ENCODE data around the gene NAIF1.
"Not testable (repeated sequence)": the region's sequence is repeated elsewhere in the genome, so short reads cannot be mapped to it uniquely, and the experiment has no call there.

NAIF1 gene, protein sequence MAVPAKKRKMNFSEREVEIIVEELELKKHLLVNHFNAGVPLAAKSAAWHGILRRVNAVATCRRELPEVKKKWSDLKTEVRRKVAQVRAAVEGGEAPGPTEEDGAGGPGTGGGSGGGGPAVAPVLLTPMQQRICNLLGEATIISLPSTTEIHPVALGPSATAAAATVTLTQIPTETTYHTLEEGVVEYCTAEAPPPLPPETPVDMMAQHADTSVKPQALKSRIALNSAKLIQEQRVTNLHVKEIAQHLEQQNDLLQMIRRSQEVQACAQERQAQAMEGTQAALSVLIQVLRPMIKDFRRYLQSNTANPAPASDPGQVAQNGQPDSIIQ

DNA sequence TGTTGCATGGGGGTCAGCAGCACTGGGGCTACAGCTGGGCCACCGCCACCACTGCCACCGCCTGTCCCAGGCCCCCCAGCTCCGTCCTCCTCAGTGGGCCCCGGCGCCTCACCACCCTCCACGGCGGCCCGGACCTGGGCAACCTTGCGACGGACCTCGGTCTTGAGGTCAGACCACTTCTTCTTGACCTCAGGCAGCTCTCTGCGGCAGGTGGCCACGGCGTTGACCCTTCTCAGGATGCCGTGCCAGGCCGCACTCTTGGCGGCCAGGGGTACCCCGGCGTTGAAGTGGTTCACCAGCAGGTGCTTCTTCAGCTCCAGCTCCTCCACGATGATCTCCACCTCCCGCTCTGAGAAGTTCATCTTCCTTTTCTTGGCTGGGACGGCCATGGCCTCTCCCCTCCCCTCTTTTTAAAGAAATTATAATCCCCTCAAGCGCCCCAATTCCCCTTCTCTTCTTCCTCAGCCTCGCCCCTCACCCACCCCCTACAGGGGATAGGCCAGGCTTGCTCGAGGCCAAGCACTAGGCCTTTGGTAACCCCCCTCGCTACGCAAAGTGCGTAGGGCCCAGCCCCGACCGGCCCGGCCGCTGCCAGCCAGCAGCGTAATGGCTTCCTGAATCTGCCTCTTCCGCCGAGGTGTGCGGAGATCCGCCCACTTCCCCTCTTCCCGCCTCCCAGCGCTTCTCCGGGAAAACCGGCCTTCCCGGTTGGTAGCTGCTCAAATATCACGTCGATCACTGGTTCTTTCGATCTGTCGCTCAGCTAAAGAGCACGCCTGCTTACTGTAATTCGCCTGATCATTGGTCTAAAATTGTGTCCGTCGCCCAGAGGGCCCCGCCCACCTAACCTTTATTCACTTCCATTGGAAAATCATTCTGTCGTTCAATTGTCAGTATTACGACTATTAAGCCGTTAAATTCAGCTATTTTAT, at the start of gene NAIF1:
TSS of gene NAIF1 (minus strand) at position 608 of the 932 bp plus-strand sequence. CDS start at position 389, 219 bp downstream.
- H3K4me1 Mint-ChIP-seq: peaks cover 45% of the 10 kb centered on the region

DNA sequence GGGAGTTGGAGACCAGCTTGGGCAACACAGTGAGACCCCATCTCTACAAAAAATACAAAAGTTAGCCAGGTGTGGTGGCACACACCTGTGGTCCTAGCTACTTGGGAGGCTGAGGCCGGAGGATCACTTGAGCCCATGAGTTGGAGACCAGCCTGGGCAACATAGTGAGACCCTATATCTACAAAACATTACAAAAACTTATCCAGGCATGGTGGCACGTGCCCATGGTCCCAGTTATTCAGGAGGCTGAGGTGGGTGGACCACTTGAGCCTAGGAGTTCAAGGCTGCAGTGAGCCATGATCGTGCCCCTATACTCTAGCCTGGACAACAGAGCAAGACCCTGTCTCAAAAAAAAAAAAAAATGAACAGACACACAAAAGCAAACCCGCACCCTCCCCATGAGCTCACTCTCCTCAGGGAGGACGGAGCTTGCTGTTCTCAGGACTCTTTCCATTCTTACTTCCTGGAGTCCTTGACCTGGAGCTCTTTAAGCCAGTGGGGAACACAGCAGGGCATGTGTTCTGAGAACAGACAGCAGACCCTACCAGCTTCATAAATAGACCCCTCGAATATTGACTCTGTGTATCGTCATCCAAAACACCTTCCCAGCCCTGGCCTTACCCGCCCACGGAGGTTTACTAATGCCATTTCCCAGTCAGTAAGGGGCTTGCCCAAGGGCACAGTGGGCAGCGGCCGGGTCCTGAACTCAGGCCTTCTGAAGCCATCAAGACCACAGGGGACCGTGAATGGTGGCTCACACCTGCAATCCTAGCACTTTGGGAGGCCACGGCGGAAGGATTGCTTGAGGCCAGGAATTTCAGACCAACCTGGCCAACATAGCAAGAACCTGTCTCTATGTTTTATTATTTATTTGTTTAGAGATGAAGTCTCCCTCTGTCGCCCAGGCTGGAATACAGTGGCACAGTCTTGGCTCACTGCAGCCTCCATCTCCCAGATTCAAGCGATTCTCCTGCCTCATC, 49.3 kb upstream of the NAIF1 start:
- H3K9me3 Mint-ChIP-seq: no peaks in the 10 kb centered on the region
- no peak for ATAC-seq (replicated peaks; ENCODE audit: extremely low read depth, poor library complexity, severe bottlenecking)
- H3K27me3 Mint-ChIP-seq: no peaks in the 10 kb centered on the region
- no peak for DNase-seq (ENCODE audit: low spot score in 2 of 2)
- no peak overlapping the region for H3K27ac Mint-ChIP-seq (ENCODE audit: low read depth)
- H3K4me1 Mint-ChIP-seq: peaks cover 12% of the 10 kb centered on the region
- H3K36me3 Mint-ChIP-seq (ENCODE audit: insufficient read depth): peaks cover 5% of the 10 kb centered on the region
- H3K4me3 Mint-ChIP-seq: no peak overlapping the region

More for the DNA sequence above, at the start of gene NAIF1:
- H3K27ac Mint-ChIP-seq (ENCODE audit: low read depth): no peak within 1 kb of the TSS
- H3K36me3 Mint-ChIP-seq (ENCODE audit: insufficient read depth): peaks cover 14% of the 10 kb centered on the region
- peak; percentile 87 to 96 for DNase-seq (ENCODE audit: low spot score in 2 of 2)
- H3K9me3 Mint-ChIP-seq: no peaks in the 10 kb centered on the region
- H3K27me3 Mint-ChIP-seq: no peaks in the 10 kb centered on the region
- no peak within 1 kb of the TSS for H3K4me3 Mint-ChIP-seq
- peak; percentile 80 for ATAC-seq (replicated peaks; ENCODE audit: extremely low read depth, poor library complexity, severe bottlenecking)

DNA sequence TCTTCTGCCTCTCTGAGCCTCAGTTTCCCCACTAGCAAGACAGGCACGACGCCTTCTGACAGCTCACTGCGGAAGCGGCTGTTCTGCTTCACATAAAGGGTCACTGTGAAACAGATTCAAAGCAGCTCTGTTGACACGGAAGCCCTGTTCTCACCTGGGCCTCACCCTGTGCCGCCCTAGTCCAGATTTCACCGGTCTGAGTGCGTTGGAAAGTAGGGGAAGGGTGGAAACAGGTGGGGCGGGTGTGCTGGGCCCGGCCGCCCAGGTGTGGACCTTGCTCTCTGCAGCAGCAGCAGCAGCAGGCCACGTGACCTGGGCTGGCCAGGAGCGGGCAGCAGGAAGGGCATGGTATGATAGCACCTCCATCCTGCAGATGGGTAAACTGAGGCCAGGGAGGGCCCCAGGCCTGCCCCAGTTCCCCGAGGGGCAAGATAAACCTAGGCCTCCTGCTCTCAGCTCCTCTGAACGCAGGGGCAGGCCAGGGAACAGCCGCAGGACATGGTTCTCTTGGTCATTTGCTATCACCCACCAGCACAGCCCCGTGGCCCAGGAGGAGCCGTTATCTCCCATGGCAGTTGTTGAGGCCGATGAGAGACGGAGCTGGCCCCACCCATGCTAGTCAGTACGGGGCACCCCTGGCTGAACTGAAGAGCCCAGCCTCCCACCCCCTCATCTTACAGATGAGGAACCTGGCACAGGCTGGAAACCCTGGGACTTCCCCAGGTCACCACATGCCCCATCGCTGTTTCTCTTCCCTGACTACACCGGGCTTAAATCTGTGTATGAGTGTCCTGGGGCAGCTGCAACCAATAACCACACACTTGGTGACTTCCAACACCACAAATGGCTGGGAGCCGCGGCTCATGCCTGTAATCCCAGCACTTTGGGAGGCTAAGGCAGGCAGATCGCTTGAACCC, 48.3 kb upstream of the NAIF1 start:
- DNase-seq (ENCODE audit: low spot score in 2 of 2): no peak

DNA sequence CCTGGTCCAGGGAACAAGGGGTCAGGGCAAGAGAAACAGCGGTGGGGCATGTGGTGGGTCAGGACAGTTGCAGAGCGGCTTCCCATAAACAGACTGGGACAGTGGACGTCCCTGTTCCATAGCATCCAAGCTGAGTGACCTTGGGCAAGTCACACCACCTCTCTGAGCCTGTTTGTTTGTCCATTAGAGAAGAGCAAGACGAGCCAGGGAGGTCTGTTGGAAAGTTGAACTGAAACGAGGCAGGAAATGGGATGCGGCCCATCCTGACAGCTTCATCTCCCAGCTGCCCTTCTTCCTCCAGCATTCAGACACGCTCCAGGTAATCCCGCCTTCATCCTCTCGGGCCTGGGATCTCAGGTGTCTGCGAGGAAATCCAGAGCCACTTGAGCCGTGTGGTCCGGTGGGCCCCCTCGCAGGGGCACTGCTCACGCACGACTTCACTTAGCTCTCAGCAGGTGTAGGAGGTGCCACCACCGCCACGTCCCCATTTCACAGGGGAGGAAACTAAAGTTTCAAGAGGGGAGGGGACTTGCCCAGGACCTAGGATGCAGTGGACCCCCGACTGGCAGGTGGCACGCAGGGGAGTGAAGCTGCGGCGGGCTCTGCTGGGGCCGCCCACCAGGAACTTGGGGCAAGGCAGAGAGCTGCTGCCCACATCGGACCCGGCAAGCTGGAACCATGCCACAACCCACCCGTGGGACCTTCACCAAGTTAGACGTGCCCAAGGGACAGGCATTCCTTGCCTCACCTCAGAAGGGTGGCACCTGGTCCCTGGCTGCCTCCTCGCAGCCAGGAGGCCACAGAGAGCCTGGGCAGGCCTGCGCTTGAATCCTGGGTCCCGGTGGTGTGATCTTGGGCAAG, 47.4 kb upstream of the NAIF1 start:
- Mint-ChIP-seq H3K9me3 (no peaks in the 10 kb centered on the region), H3K4me3 (no peak overlapping the region), H3K27ac (ENCODE audit: low read depth) (no peak overlapping the region), H3K27me3 (no peaks in the 10 kb centered on the region), H3K36me3 (ENCODE audit: insufficient read depth) (peaks cover 8% of the 10 kb centered on the region), H3K4me1 (peaks cover 12% of the 10 kb centered on the region)
- ATAC-seq (replicated peaks; ENCODE audit: extremely low read depth, poor library complexity, severe bottlenecking) (no peak), DNase-seq (ENCODE audit: low spot score in 2 of 2) (no peak)

More for the DNA sequence above, 48.3 kb upstream of the NAIF1 start:
- Mint-ChIP-seq H3K27me3 (no peaks in the 10 kb centered on the region), H3K27ac (ENCODE audit: low read depth) (no peak overlapping the region), H3K4me1 (peaks cover 12% of the 10 kb centered on the region), H3K4me3 (no peak overlapping the region), H3K36me3 (ENCODE audit: insufficient read depth) (peaks cover 3% of the 10 kb centered on the region), H3K9me3 (no peaks in the 10 kb centered on the region)
- peak; percentile 62 for ATAC-seq (replicated peaks; ENCODE audit: extremely low read depth, poor library complexity, severe bottlenecking)

DNA sequence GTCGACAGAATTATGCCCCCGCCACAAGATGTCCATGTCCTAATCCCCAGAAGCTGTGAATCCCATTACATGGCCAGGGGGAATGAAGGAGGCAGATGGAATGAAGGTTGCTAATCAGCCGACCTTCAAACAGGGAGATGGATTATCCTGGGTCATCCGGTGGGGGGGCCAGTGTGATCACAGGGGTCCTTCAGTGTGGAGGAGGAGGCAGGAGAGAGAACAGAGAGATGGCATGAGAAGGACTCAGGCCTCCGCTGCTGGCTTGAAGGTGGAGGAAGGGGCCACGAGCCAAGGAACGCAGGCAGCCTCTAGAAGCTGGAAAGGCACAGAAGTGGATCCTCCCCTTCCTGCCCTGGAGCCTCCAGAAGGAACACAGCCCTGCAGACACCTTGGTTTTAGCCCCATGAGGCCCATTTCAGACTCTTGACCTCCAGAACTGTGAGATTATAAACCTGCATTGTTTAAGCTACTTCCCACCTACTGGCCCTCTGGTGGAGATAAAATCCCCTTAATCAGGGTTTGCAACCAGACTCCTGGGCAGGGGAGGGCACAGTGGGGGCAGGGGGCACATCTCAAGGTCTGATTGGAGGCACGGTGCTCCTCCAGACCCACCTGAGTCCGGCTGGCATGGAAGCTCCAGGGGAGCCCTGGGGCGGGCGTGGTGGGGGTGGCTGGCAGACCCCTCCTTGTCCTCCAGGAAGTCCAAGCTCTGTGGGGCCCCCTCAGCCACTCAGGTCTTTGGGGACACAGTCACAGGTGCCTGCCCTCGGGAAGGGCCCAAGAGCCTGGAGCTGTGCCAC, 46.6 kb upstream of the NAIF1 start:
- Mint-ChIP-seq H3K27me3 (no peaks in the 10 kb centered on the region), H3K36me3 (ENCODE audit: insufficient read depth) (peaks cover 8% of the 10 kb centered on the region), H3K4me3 (no peak overlapping the region), H3K4me1 (peaks cover 12% of the 10 kb centered on the region), H3K27ac (ENCODE audit: low read depth) (no peak overlapping the region), H3K9me3 (no peaks in the 10 kb centered on the region)
- ATAC-seq (replicated peaks; ENCODE audit: extremely low read depth, poor library complexity, severe bottlenecking) (no peak), DNase-seq (ENCODE audit: low spot score in 2 of 2) (no peak)

DNA sequence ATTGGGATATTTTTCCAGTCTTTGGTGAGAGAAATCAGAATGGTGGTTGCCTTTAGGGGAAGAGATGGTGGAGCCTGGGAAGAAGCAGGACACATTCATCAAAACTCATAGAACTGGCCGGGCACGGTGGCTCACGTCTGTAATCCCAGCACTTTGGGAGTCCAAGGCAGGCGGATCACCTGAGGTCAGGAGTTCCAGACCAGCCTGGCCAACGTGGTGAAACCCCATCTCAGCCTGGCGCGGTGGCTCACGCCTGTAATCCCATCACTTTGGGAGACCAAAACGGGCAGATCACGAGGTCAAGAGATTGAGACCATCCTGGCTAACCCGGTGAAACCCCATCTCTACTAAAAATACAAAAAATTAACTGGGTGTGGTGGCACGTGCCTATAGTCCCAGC, 44.6 kb upstream of the NAIF1 start:
- not testable (repeated sequence) for ATAC-seq (replicated peaks; ENCODE audit: extremely low read depth, poor library complexity, severe bottlenecking)

DNA sequence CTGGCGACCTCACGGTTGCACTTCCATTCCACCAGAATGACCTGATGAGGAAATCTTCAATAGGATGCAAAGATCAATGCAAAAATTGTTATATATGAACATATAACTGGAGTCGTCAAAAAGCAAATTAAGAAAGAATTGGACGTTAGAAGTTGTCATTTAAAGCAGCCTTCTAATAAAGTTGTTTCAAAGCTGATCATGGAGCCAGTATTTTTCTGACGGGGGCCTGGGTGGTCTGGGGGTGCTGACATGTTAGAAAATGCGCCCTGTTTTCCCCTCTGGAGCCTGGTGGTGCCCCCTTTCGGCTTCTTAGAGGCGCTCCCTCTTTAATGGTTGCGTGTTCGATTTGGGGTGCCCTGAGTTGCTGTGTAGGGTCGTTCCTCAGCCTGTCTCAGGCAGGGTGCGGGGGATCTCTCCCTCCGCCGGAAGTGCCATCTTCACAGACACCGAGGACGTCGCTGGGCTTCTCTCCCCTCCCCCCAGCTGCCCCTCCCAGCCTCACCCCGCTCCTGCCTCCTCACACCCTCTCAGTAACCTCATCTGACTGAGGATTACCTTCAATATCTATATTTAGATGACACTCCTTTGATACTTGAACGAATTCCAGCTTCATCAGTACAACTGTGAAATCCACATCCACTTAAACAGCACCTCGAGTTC, 42.1 kb upstream of the NAIF1 start:
- Mint-ChIP-seq H3K9me3 (no peaks in the 10 kb centered on the region), H3K4me3 (no peak overlapping the region), H3K27me3 (no peaks in the 10 kb centered on the region), H3K4me1 (no peaks in the 10 kb centered on the region), H3K27ac (ENCODE audit: low read depth) (peak overlapping the region; percentile 10), H3K36me3 (ENCODE audit: insufficient read depth) (peaks cover 19% of the 10 kb centered on the region)
- DNase-seq (ENCODE audit: low spot score in 2 of 2) (no peak), ATAC-seq (replicated peaks; ENCODE audit: extremely low read depth, poor library complexity, severe bottlenecking) (no peak)

More for the DNA sequence above, 44.6 kb upstream of the NAIF1 start:
- H3K36me3 Mint-ChIP-seq (ENCODE audit: insufficient read depth); H3K4me3 Mint-ChIP-seq; DNase-seq (ENCODE audit: low spot score in 2 of 2); H3K27ac Mint-ChIP-seq (ENCODE audit: low read depth); H3K9me3 Mint-ChIP-seq; H3K27me3 Mint-ChIP-seq; H3K4me1 Mint-ChIP-seq: not testable (repeated sequence)

DNA sequence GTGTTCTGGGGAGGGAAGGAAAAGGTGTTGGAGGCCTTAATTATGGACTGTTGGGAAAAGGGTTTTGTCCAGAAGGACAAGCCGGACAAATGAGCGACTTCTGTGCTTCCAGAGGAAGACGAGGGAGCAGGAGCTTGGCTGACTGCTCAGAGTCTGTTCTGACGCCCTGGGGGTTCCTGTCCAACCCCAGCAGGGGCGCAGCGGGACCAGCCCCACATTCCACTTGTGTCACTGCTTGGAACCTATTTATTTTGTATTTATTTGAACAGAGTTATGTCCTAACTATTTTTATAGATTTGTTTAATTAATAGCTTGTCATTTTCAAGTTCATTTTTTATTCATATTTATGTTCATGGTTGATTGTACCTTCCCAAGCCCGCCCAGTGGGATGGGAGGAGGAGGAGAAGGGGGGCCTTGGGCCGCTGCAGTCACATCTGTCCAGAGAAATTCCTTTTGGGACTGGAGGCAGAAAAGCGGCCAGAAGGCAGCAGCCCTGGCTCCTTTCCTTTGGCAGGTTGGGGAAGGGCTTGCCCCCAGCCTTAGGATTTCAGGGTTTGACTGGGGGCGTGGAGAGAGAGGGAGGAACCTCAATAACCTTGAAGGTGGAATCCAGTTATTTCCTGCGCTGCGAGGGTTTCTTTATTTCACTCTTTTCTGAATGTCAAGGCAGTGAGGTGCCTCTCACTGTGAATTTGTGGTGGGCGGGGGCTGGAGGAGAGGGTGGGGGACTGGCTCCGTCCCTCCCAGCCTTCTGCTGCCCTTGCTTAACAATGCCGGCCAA, 41.3 kb upstream of the NAIF1 start:
- Mint-ChIP-seq H3K4me1 (peaks cover 3% of the 10 kb centered on the region), H3K4me3 (no peak overlapping the region), H3K9me3 (no peaks in the 10 kb centered on the region), H3K27me3 (no peaks in the 10 kb centered on the region), H3K27ac (ENCODE audit: low read depth) (peak overlapping the region; percentile 75), H3K36me3 (ENCODE audit: insufficient read depth) (peaks cover 24% of the 10 kb centered on the region)
- ATAC-seq (replicated peaks; ENCODE audit: extremely low read depth, poor library complexity, severe bottlenecking) (no peak), DNase-seq (ENCODE audit: low spot score in 2 of 2) (no peak)

DNA sequence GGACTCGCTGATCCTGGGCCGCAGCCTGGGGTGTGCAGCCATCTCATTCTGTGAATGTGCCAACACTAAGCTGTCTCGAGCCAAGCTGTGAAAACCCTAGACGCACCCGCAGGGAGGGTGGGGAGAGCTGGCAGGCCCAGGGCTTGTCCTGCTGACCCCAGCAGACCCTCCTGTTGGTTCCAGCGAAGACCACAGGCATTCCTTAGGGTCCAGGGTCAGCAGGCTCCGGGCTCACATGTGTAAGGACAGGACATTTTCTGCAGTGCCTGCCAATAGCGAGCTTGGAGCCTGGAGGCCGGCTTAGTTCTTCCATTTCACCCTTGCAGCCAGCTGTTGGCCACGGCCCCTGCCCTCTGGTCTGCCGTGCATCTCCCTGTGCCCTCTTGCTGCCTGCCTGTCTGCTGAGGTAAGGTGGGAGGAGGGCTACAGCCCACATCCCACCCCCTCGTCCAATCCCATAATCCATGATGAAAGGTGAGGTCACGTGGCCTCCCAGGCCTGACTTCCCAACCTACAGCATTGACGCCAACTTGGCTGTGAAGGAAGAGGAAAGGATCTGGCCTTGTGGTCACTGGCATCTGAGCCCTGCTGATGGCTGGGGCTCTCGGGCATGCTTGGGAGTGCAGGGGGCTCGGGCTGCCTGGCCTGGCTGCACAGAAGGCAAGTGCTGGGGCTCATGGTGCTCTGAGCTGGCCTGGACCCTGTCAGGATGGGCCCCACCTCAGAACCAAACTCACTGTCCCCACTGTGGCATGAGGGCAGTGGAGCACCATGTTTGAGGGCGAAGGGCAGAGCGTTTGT, 40.5 kb upstream of the NAIF1 start:
- Mint-ChIP-seq H3K9me3 (no peaks in the 10 kb centered on the region), H3K27me3 (no peaks in the 10 kb centered on the region), H3K36me3 (ENCODE audit: insufficient read depth) (peaks cover 25% of the 10 kb centered on the region), H3K4me3 (no peak overlapping the region), H3K27ac (ENCODE audit: low read depth) (peak overlapping the region; percentile 75), H3K4me1 (peaks cover 11% of the 10 kb centered on the region)
- no peak for DNase-seq (ENCODE audit: low spot score in 2 of 2)
- ATAC-seq (replicated peaks; ENCODE audit: extremely low read depth, poor library complexity, severe bottlenecking): no peak
